CD14-positive monocyte (primary cell): ENCODE measurements around the gene PDZD7. TPM values are rescaled to one million over a fixed set of nuclear protein-coding genes. Genes with fewer than 3 reads are reported as not detected.

Experiments
- DNase-seq, 3 donors: peaks; one replicate each; pipeline ENCODE4 v3.0.0-alpha.2; 2011 to 2022
- H2AFZ ChIP-seq: 2 replicates; pipeline ENCODE4 v1.6.0; 2012; ENCODE audit warnings: mild to moderate bottlenecking, low read depth, low read length, inconsistent platforms; ENCODE audit not compliant: insufficient read depth, poor library complexity, severe bottlenecking
- H3K27ac ChIP-seq, 2 donors: 1 replicate in 1 of 2; 2 replicates in 1 of 2; pipeline ENCODE4 v1.5.1; 2012 to 2013; ENCODE audit warnings: low read length in 2 of 2, control low read depth in 1 of 2, inconsistent platforms in 1 of 2, low read depth in 1 of 2, mild to moderate bottlenecking in 1 of 2
- H3K27me3 ChIP-seq, 2 donors: one replicate each; pipeline versions ENCODE4 v1.6.0 to v1.6.1; 2011 to 2013; ENCODE audit warnings: low read length in 2 of 2; ENCODE audit not compliant: control insufficient read depth in 2 of 2, insufficient read depth in 2 of 2
- H3K36me3 ChIP-seq, 2 donors: replicated peaks in 1 of 2; 1 replicate in 1 of 2; 2 replicates in 1 of 2; pipeline versions ENCODE4 v1.5.1 to v1.6.1; 2012 to 2013; ENCODE audit warnings: low read length in 2 of 2, control low read depth in 1 of 2, inconsistent platforms in 1 of 2, mild to moderate bottlenecking in 1 of 2; ENCODE audit not compliant: insufficient read depth in 2 of 2, control insufficient read depth in 1 of 2
- H3K4me1 ChIP-seq, 2 donors: 1 replicate in 1 of 2; 2 replicates in 1 of 2; pipeline versions ENCODE4 v1.5.1 to v1.6.1; 2012 to 2013; ENCODE audit warnings: low read length in 2 of 2, control low read depth in 1 of 2, inconsistent platforms in 1 of 2, mild to moderate bottlenecking in 1 of 2, moderate library complexity in 1 of 2; ENCODE audit not compliant: insufficient read depth in 2 of 2, control insufficient read depth in 1 of 2
- H3K4me2 ChIP-seq: replicated peaks from 2 replicates; pipeline ENCODE3; 2012; ENCODE audit warnings: low read length, moderate library complexity, mild to moderate bottlenecking; ENCODE audit not compliant: poor library complexity, severe bottlenecking; ENCODE audit errors: extremely low read depth
- H3K4me3 ChIP-seq, 3 experiments: fragments of 200-600 bp in 1 of 3; sonication (generic) in 1 of 3; replicated peaks in 1 of 3; 1 replicate in 2 of 3; 2 replicates in 1 of 3; pipeline ENCODE4 v1.5.1; 2011 to 2013; ENCODE audit warnings: low read length in 3 of 3, mild to moderate bottlenecking in 3 of 3, control low read depth in 2 of 3, low read depth in 2 of 3, inconsistent platforms in 1 of 3, moderate library complexity in 1 of 3
- H3K79me2 ChIP-seq: 2 replicates; pipeline ENCODE4 v1.6.0; 2012; ENCODE audit warnings: mild to moderate bottlenecking, control low read depth, inconsistent platforms, low read length, moderate library complexity; ENCODE audit not compliant: insufficient read depth
- H3K9ac ChIP-seq: 2 replicates; pipeline ENCODE4 v1.6.0; 2017; ENCODE audit warnings: low read length, mild to moderate bottlenecking; ENCODE audit not compliant: insufficient read depth, poor library complexity, severe bottlenecking
- H3K9me3 ChIP-seq, 2 donors: replicated peaks in 1 of 2; 1 replicate in 1 of 2; 2 replicates in 1 of 2; pipeline versions ENCODE4 v1.5.1 to v1.6.1; 2012 to 2013; ENCODE audit warnings: low read length in 2 of 2, control low read depth in 1 of 2; ENCODE audit not compliant: control insufficient read depth in 1 of 2, insufficient read depth in 1 of 2
- H4K20me1 ChIP-seq: 2 replicates; pipeline ENCODE4 v1.6.0; 2012; ENCODE audit warnings: mild to moderate bottlenecking, low read length, control low read depth, moderate library complexity; ENCODE audit not compliant: insufficient read depth
- H3K27ac Mint-ChIP-seq, 7 donors: one replicate each; pipeline ENCODE4 v1.8.0; 2020; ENCODE audit warnings: mild to moderate bottlenecking in 7 of 7, mixed read lengths in 7 of 7, moderate library complexity in 6 of 7, inconsistent platforms in 2 of 7
- H3K27me3 Mint-ChIP-seq, 3 donors: one replicate each; pipeline ENCODE4 v1.8.0; 2021 to 2022; ENCODE audit warnings: low read depth in 3 of 3, mild to moderate bottlenecking in 3 of 3, mixed read lengths in 3 of 3, moderate library complexity in 3 of 3, inconsistent platforms in 1 of 3
- H3K36me3 Mint-ChIP-seq, 2 donors: one replicate each; pipeline ENCODE4 v1.8.0; 2020; ENCODE audit warnings: mixed read lengths in 2 of 2, inconsistent platforms in 1 of 2, mild to moderate bottlenecking in 1 of 2
- H3K4me1 Mint-ChIP-seq: one replicate; pipeline ENCODE4 v1.8.0; 2020; ENCODE audit warnings: mild to moderate bottlenecking, mixed read lengths
- H3K4me3 Mint-ChIP-seq, 2 donors: one replicate each; pipeline ENCODE4 v1.8.0; 2020; ENCODE audit warnings: mild to moderate bottlenecking in 2 of 2, mixed read lengths in 2 of 2, moderate library complexity in 1 of 2
- H3K9me3 Mint-ChIP-seq, 7 donors: one replicate each; pipeline ENCODE4 v1.8.0; 2020 to 2022; ENCODE audit warnings: mixed read lengths in 7 of 7, mild to moderate bottlenecking in 6 of 7, moderate library complexity in 6 of 7, inconsistent platforms in 2 of 7
- CTCF ChIP-seq: fragments of 200-600 bp; IDR thresholded peaks from one replicate; pipeline ENCODE4 v1.8.0; 2022; ENCODE audit warnings: antibody characterized with exemption, mild to moderate bottlenecking
- WGBS: methylation state at CpG from one replicate; pipeline ENCODE4 v1.1.5; 2013; ENCODE audit warnings: missing lambda C conversion rate; ENCODE audit not compliant: insufficient coverage; 5-methylcytosine and 5-hydroxymethylcytosine counted together
- intact Hi-C, 2 donors: fragments of 100-400 bp; cut with micrococcal nuclease; formaldehyde crosslinking; loops; one replicate each; pipeline versions ENCODE4 v1.15.0 to v1.15.1; 2023
- polyA plus RNA-seq, 3 donors: library from polyadenylated mRNA; depleted of rRNA in 1 of 3; unstranded in 2 of 3; stranded (reverse) in 1 of 3; fragments of 300-500 nt in 2 of 3; fragments of >200 nt in 1 of 3; fragmentation: Illumina TruSeq in 2 of 3; gene quantifications; 1 replicate in 2 of 3; 2 replicates in 1 of 3; pipeline ENCODE4 v1.2.3, GENCODE V29; 2012 to 2021

Gene PDZD7
- polyA plus RNA-seq, 3 donors: 0.73 TPM; not detected in 2

GRCh38 chr10:101016814-101017213, 14.1 kb downstream of the PDZD7 start:
- Mint-ChIP-seq H3K27me3 (peaks cover 21 to 38% (median 28%) of the 10 kb centered on the region in 3 donors), H3K36me3 (no peaks in the 10 kb centered on the region), H3K27ac (no peak overlapping the region), H3K4me1 (peaks cover 45% of the 10 kb centered on the region), H3K9me3 (peaks cover 0 to 3% (median 2%) of the 10 kb centered on the region in 7 donors), H3K4me3 (peak overlapping the region in 1 of 2 donors; percentile 42)
- H3K9ac ChIP-seq: no peak overlapping the region
- TF ChIP-seq CTCF: no peak
- H3K4me2 ChIP-seq: no peak overlapping the region
- intact Hi-C loops: no loop called here
- WGBS: 89% methylated on average over 5 of the region's 5 CpGs
- H3K27me3 ChIP-seq: peaks cover 0 to 5% of the 10 kb centered on the region in 2 donors
- no peaks in the 10 kb centered on the region for H3K9me3 ChIP-seq
- no peaks in the 10 kb centered on the region for H4K20me1 ChIP-seq
- H2AFZ ChIP-seq: no peak overlapping the region
- no peak for DNase-seq
- H3K4me1 ChIP-seq: peaks cover 27 to 31% of the 10 kb centered on the region in 2 donors
- H3K4me3 ChIP-seq: no peak overlapping the region
- H3K36me3 ChIP-seq: no peaks in the 10 kb centered on the region
- no peak overlapping the region for H3K27ac ChIP-seq
- no peaks in the 10 kb centered on the region for H3K79me2 ChIP-seq

DNA sequence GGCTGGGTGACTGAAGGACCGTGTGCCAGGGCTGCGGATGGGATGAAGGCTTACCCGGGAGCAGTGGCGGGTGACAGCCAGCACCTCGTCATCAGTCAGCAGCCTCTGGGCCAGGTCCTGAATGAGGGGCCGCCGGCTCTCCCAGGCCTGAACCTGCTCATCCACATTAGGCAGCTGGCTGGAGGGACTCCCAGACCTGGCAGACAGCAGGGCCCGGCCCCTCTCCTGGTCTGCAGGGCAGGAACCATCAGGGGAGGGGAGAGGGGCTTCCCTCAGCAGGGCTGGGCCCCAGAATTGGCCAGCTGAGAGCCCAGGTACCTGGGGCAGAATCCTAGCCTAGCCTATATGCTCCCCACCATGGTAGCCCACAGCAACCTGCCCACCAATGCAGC, 15.4 kb downstream of the PDZD7 start:
- H3K9me3 Mint-ChIP-seq: peaks cover 0 to 3% (median 2%) of the 10 kb centered on the region in 7 donors
- 95% methylated on average over 5 of the region's 8 CpGs for WGBS

More for the DNA sequence above, 15.4 kb downstream of the PDZD7 start:
- Histone ChIP-seq H3K4me3 (no peak overlapping the region), H3K27ac (no peak overlapping the region), H2AFZ (no peak overlapping the region), H3K4me1 (peaks cover 27 to 28% of the 10 kb centered on the region in 2 donors), H3K79me2 (no peaks in the 10 kb centered on the region), H4K20me1 (no peaks in the 10 kb centered on the region), H3K4me2 (no peak overlapping the region), H3K27me3 (peaks cover 0 to 5% of the 10 kb centered on the region in 2 donors), H3K9ac (no peak overlapping the region), H3K36me3 (no peaks in the 10 kb centered on the region), H3K9me3 (no peaks in the 10 kb centered on the region)
- intact Hi-C loops: no loop called here
- Mint-ChIP-seq H3K4me3 (no peak overlapping the region), H3K36me3 (no peaks in the 10 kb centered on the region), H3K4me1 (peaks cover 41% of the 10 kb centered on the region), H3K27ac (peak overlapping the region in 1 of 7 donors; percentile 2), H3K27me3 (peaks cover 21 to 38% (median 27%) of the 10 kb centered on the region in 3 donors)
- TF ChIP-seq CTCF: no peak
- no peak for DNase-seq
